ENCODE measurements around the gene VNN1.

DNA sequence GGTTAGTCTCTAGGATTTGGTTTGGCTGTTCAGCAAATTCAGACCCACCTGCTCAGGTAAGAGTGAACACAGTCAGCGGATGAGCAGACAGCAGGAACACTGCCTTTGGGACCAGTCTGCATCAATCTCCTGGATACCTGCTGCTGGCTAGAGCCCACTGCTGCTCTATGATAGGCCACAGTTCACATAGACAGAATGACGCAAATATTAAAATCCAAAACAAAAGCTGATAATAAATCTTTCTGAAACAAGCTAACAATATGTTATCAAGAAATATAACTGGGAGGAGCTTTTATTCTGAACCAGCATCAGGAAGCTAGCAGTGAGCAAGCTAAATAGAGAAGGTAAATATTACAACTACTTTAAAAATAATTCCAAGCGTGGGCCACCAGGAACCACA lies 54.8 kb downstream of the VNN1 start, which contains the start of gene TAAR1:
- TF ChIP-seq, protein P1, sequence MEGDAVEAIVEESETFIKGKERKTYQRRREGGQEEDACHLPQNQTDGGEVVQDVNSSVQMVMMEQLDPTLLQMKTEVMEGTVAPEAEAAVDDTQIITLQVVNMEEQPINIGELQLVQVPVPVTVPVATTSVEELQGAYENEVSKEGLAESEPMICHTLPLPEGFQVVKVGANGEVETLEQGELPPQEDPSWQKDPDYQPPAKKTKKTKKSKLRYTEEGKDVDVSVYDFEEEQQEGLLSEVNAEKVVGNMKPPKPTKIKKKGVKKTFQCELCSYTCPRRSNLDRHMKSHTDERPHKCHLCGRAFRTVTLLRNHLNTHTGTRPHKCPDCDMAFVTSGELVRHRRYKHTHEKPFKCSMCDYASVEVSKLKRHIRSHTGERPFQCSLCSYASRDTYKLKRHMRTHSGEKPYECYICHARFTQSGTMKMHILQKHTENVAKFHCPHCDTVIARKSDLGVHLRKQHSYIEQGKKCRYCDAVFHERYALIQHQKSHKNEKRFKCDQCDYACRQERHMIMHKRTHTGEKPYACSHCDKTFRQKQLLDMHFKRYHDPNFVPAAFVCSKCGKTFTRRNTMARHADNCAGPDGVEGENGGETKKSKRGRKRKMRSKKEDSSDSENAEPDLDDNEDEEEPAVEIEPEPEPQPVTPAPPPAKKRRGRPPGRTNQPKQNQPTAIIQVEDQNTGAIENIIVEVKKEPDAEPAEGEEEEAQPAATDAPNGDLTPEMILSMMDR (IDR thresholded peaks at IDR 0.05) = no peak
- no peak for TF ChIP-seq POLR2A (IDR thresholded peaks at IDR 0.05)
